Adipocyte (in vitro differentiated cells): ENCODE data around the gene MRGPRD.
A peak's percentile ranks its signal among the peaks of the same experiment; 100 is the strongest.

Experiments used
- DNase-seq: peaks from one replicate; pipeline ENCODE4 v3.0.0-alpha.2; 2015; ENCODE audit warnings: low read depth
- H3K27me3 ChIP-seq: replicated peaks from 2 replicates; pipeline ENCODE4 v1.7.0; 2013; ENCODE audit warnings: mild to moderate bottlenecking, low read length, moderate library complexity; ENCODE audit not compliant: control insufficient read depth, insufficient read depth
- H3K36me3 ChIP-seq: 2 replicates; pipeline ENCODE4 v1.7.0; 2013; ENCODE audit warnings: low read length, mild to moderate bottlenecking, moderate library complexity; ENCODE audit not compliant: control insufficient read depth, insufficient read depth, severe bottlenecking
- H3K4me1 ChIP-seq: 2 replicates; pipeline ENCODE4 v1.7.0; 2013; ENCODE audit warnings: mild to moderate bottlenecking, low read length, moderate library complexity; ENCODE audit not compliant: control insufficient read depth, insufficient read depth
- H3K4me3 ChIP-seq: 2 replicates; pipeline ENCODE4 v1.7.0; 2013; ENCODE audit warnings: mild to moderate bottlenecking, low read length, moderate library complexity
- H3K9ac ChIP-seq: 2 replicates; pipeline ENCODE4 v1.7.0; 2013; ENCODE audit warnings: mild to moderate bottlenecking, low read length, moderate library complexity
- H3K9me3 ChIP-seq: 2 replicates; pipeline ENCODE4 v1.7.0; 2013; ENCODE audit warnings: mild to moderate bottlenecking, low read length, moderate library complexity; ENCODE audit not compliant: control insufficient read depth

MRGPRD gene

DNA sequence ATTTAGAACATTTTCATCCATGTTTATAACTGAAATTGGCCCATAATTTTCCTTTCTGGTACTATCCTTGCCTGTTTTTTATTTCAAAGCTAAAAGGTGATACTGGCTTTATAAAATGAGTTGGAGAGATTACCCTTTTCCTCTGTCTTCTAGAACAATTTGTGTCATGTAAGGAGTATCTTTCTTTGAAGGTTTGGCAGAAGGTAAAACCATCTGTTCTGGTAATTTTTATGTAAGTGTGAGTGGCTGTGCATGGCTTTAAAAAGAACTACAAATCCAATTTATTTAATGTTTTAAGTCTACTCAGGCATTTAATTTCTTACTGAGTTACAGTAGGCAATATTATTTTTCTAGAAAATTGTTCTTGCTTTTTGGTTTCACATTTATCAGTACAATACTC is 7.7 kb upstream of the MRGPRD start:
- Histone ChIP-seq H3K4me3 (no peak overlapping the region), H3K36me3 (no peaks in the 10 kb centered on the region), H3K9ac (no peak overlapping the region), H3K27me3 (peaks cover 30% of the 10 kb centered on the region), H3K4me1 (peaks cover 6% of the 10 kb centered on the region), H3K9me3 (peaks cover 5% of the 10 kb centered on the region)
- DNase-seq: no peak

DNA sequence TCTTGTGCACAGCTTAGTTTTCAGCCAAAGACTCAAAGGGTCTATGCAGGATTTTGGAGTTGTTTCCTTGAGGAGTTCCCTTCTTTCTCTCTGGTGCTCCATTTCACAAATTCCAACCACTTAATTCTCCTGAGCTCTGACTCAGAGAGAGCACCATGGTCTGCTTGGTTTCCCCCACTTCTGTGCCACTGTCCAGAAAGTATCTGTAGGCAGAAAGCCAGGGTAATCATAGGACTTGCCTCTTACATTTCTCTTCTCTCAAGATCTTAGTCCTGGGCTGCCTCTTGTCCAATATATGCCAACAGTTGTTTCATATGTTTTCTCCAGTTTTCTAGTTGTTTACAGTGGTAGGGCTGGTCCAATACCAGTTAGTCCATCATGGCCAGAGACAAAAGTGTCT is 6.4 kb upstream of the MRGPRD start:
- peaks cover 6% of the 10 kb centered on the region for H3K4me1 ChIP-seq
- no peaks in the 10 kb centered on the region for H3K36me3 ChIP-seq
- H3K4me3 ChIP-seq: no peak overlapping the region
- DNase-seq: peak; percentile 44
- H3K9ac ChIP-seq: no peak overlapping the region
- H3K27me3 ChIP-seq: peaks cover 18% of the 10 kb centered on the region
- H3K9me3 ChIP-seq: peaks cover 10% of the 10 kb centered on the region

DNA sequence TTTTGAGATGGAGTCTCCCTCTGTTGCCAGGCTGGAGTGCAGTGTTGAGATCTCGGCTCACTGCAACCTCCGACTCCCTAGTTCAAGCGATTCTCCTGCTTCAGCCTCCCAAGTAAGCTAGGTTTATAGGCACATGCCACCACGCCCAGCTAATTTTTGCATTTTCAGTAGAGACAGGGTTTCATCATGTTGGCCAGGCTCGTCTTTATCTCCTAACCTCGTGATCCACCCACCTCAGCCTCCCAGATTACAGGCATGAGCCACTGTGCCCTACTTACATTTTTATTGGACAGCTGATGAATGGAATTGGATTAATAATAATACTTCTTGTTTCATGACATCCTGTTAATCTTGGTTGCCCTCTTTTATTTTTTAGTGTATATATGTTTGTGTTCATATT is 3.0 kb upstream of the MRGPRD start:
- Histone ChIP-seq H3K27me3 (peaks cover 21% of the 10 kb centered on the region), H3K4me3 (no peak overlapping the region), H3K9ac (no peak overlapping the region), H3K9me3 (peaks cover 14% of the 10 kb centered on the region), H3K36me3 (no peaks in the 10 kb centered on the region), H3K4me1 (peaks cover 6% of the 10 kb centered on the region)
- DNase-seq: no peak

DNA sequence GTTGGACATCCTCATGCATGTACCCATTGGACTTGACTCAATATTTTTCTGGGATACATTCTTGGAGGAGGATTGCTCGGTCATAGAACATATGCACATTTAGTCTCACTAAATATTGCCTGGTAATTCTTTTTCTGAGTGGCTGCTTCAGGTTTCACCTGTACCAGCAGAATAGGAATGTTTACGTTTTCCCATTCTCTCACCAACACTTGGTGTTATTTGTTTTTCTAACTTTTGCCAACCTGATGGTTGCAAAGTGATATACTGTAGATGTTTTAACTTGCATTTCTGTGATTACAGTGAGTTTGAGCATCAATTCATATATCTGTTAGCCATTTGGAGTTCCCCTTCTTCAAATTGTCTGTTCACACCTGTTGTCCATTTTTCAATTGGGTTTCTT is 1.3 kb upstream of the MRGPRD start:
- H3K27me3 ChIP-seq: peaks cover 27% of the 10 kb centered on the region
- peaks cover 14% of the 10 kb centered on the region for H3K9me3 ChIP-seq
- H3K36me3 ChIP-seq: no peaks in the 10 kb centered on the region
- H3K4me3 ChIP-seq: no peak overlapping the region
- no peak for DNase-seq
- peaks cover 2% of the 10 kb centered on the region for H3K4me1 ChIP-seq
- no peak overlapping the region for H3K9ac ChIP-seq

DNA sequence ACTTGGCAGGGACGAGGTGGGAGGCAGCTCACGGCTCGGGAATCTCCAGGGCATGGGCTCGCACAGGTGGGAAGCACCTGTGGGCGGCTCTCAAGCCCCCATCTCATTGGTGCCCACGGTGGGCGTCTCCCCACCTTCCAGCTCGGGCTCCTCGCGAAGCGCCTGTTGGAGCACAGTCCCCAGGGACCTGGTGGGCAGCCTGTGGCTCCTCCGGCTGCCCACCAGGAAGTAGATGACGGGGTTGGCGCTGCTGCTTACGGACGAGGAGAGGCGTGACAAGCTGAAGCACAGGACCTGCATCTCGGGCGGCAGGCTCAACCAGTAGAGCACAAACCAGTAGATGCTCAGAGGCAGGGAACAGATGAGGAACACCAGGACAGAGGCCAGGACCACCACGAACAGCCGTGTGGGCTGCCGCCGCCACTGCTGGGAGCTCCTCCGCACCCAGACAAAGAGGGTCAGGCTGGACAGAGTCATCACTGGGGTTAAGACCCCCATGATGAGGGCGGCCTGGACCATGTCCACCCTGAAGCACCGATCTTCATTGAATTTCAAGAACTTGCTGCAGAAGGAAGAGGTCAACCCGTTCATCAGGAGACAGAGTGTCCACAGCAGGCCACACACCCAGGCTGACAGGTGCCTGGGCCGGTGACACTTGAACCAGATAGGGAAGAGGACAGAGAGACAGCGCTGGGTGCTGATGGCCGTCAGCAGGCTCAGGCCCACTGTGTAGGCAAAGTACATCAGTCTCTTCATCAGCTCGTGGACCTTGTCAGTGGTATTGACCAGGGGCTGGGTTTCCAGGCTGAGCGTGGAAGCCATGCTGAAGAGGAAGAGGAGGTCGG is 633 bp downstream of the MRGPRD start:
- Histone ChIP-seq H3K36me3 (no peaks in the 10 kb centered on the region), H3K4me1 (peaks cover 4% of the 10 kb centered on the region), H3K27me3 (peaks cover 27% of the 10 kb centered on the region), H3K9ac (no peak overlapping the region), H3K9me3 (peaks cover 9% of the 10 kb centered on the region), H3K4me3 (no peak overlapping the region)
- DNase-seq: no peak

DNA sequence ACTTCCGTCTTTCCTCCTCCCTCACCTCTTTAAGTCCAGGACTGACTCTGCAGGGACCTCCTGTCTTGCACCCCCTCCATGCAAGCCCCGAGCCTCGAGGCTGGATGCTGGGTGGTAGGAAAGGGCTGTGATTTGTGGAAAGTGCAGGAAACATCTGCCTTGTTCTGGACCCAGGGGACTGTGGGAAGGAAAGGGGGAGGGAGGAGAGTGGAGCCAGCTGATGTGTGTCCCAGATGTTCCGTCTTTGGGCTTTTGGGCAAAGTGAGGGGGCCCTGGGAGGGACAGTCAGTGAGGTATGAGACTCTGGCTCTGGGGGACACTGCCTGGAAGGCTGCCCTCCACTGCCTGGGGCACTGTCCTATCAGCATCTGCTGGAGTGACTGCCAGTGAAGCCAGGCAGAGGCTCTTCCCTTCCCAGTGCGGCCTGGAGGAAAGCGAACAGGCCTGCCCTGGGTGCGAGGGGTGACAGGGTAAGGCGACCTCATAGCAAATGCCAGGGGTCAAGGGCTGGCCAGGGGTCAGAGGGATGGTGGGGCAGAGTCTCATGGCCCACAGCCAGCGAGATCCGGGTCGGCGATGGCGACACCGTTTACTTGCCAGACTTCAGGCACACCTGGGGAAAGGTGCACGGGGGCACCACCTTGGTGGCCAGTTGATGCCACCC is 1.7 kb downstream of the MRGPRD start:
- Histone ChIP-seq H3K4me1 (peaks cover 4% of the 10 kb centered on the region), H3K27me3 (peaks cover 21% of the 10 kb centered on the region), H3K9ac (no peak overlapping the region), H3K9me3 (peaks cover 9% of the 10 kb centered on the region), H3K4me3 (no peak overlapping the region), H3K36me3 (no peaks in the 10 kb centered on the region)
- no peak for DNase-seq

DNA sequence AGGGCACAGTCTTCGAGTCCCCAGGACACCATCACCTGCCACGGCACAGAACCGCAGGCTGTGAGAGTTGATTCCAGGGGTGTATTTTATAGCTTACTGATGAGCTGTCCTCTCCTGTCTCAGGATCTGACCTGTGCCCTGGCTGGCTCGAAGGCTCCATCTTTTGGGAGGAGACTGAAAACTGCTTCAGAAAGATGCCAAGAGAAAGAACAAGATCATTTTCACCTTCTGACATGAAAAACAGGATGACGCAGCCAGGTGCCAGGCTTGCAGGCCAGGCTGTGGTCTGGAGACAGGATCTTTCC is 2.2 kb downstream of the MRGPRD start:
- H3K36me3 ChIP-seq: no peaks in the 10 kb centered on the region
- H3K27me3 ChIP-seq: peaks cover 23% of the 10 kb centered on the region
- peaks cover 4% of the 10 kb centered on the region for H3K4me1 ChIP-seq
- no peak overlapping the region for H3K4me3 ChIP-seq
- DNase-seq: no peak
- peaks cover 9% of the 10 kb centered on the region for H3K9me3 ChIP-seq
- H3K9ac ChIP-seq: no peak overlapping the region

DNA sequence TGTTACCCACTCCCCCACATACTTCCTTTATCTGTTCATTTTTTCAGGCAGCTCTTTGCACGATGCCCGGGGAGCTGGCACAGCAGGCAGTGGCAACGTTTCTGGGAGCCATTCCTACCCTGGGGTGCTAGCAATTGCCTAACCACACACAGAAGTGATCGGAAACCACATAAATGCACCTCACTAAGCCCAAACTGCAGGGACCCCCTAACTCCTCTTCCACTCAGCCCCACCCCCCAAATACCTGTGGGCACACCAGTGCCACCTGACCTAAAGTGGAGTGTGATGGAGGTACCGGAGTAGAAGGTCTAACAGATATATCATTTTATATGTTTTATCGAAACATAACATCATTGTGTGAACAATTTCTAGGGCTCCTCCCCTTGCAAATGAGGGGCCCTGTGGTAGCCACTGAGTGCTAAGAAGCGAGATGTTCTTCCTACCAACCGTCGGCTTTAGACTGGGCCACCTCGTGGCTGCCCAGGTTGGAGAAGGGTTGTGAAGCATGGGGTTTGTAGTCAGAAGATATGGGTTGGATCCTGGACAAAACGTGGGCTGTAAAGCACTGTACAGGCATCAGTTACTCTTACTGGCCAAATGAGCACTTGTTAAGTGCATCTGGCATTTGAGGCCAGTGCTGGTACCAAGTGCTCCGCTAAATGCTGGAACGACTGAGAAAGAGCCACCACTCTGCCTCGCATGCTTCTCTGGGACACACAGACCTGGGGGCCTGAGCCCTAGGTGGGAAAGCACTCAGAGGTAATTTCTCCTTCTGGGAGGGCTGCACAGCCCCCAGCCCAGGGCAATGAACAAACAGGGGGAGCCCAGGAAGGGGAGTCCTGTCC is 2.8 kb downstream of the MRGPRD start:
- Histone ChIP-seq H3K36me3 (no peaks in the 10 kb centered on the region), H3K4me3 (no peak overlapping the region), H3K4me1 (peaks cover 4% of the 10 kb centered on the region), H3K9ac (no peak overlapping the region), H3K27me3 (peaks cover 29% of the 10 kb centered on the region), H3K9me3 (peaks cover 9% of the 10 kb centered on the region)
- no peak for DNase-seq

DNA sequence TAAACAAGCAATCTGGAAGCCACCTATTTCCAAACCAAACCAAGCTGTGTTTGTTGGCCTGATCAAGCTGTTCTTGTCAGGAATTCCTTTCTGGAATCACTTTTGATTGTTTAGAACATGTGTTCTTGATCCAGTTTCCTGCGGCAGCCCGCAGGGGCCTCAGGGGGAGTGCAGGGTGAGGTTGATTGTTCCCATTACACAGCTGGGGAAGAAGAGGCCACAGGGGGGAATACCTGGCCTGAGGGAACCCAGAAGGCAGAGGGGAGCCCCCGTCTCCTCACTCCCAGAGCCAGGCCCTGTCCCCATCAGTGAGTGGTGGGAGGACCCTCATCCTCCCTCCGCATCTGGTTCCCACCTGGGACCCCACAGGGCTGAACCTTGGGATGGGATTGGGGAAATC is 4.2 kb downstream of the MRGPRD start:
- Histone ChIP-seq H3K4me1 (peaks cover 4% of the 10 kb centered on the region), H3K4me3 (no peak overlapping the region), H3K36me3 (no peaks in the 10 kb centered on the region), H3K9me3 (no peaks in the 10 kb centered on the region), H3K9ac (no peak overlapping the region), H3K27me3 (peaks cover 34% of the 10 kb centered on the region)
- DNase-seq: peak; percentile 71

DNA sequence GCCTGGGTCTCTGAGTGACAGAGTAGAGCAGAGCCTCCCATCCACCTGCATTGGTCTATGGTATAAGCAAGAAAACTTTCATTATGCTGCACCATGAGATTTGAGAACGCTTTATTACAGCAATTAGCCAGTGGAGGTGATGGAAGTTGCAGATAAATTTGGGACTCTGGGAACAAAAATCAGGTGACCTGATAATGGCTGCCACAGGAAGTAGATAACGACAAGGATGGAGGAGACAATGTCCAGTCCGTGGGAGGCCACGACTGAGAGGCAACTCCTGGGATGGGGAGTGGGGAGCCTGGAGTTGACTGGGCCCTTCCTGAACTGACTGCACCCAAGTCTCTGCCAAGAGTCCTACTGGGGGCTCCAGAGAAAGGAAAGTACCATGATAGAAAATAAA is 4.7 kb downstream of the MRGPRD start:
- Histone ChIP-seq H3K4me1 (peaks cover 4% of the 10 kb centered on the region), H3K4me3 (no peak overlapping the region), H3K9me3 (no peaks in the 10 kb centered on the region), H3K36me3 (no peaks in the 10 kb centered on the region), H3K27me3 (peaks cover 39% of the 10 kb centered on the region), H3K9ac (no peak overlapping the region)
- no peak for DNase-seq
